Measurements from ENCODE around the gene RNF128.

Gene RNF128

GRCh38 chrX:106730401-106730800 is 3.9 kb downstream of the RNF128 start:
- H3K4me1 ChIP-seq (ENCODE audit: control insufficient read depth, low read length): no peaks in the 10 kb centered on the region
- no peaks in the 10 kb centered on the region for H3K27me3 ChIP-seq (ENCODE audit: control insufficient read depth, low read length)

GRCh38 chrX:106731590-106731989 is 5.1 kb downstream of the RNF128 start:
- Histone ChIP-seq H3K27ac (ENCODE audit: low read depth, low read length) (no peak overlapping the region), H3K9me3 (ENCODE audit: control insufficient read depth, insufficient read depth, low read length) (no peaks in the 10 kb centered on the region), H3K36me3 (ENCODE audit: control insufficient read depth, low read length) (no peaks in the 10 kb centered on the region), H3K9me2 (replicated peaks; ENCODE audit: control insufficient read depth, low read length) (no peaks in the 10 kb centered on the region), H3K4me1 (ENCODE audit: control insufficient read depth, low read length) (no peaks in the 10 kb centered on the region), H3K4me2 (ENCODE audit: low read length) (no peak overlapping the region), H4K20me1 (ENCODE audit: control insufficient read depth, insufficient read depth, low read depth, low read length) (no peaks in the 10 kb centered on the region), H3K79me2 (ENCODE audit: control insufficient read depth, low read length) (no peaks in the 10 kb centered on the region), H3K27me3 (ENCODE audit: control insufficient read depth, low read length) (no peaks in the 10 kb centered on the region), H3K4me3 (ENCODE audit: low read length) (no peak overlapping the region), H3F3A (ENCODE audit: control insufficient read depth, insufficient read depth) (no peaks in the 10 kb centered on the region)
- no peak for TF ChIP-seq EZH2phosphoT487 (IDR thresholded peaks at IDR 0.05; ENCODE audit: borderline replicate concordance, low read length)
- TF ChIP-seq, protein P1, sequence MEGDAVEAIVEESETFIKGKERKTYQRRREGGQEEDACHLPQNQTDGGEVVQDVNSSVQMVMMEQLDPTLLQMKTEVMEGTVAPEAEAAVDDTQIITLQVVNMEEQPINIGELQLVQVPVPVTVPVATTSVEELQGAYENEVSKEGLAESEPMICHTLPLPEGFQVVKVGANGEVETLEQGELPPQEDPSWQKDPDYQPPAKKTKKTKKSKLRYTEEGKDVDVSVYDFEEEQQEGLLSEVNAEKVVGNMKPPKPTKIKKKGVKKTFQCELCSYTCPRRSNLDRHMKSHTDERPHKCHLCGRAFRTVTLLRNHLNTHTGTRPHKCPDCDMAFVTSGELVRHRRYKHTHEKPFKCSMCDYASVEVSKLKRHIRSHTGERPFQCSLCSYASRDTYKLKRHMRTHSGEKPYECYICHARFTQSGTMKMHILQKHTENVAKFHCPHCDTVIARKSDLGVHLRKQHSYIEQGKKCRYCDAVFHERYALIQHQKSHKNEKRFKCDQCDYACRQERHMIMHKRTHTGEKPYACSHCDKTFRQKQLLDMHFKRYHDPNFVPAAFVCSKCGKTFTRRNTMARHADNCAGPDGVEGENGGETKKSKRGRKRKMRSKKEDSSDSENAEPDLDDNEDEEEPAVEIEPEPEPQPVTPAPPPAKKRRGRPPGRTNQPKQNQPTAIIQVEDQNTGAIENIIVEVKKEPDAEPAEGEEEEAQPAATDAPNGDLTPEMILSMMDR (IDR thresholded peaks at IDR 0.05; ENCODE audit: low read depth, low read length, poor library complexity, severe bottlenecking): no peak

More at GRCh38 chrX:106730401-106730800, 3.9 kb downstream of the RNF128 start:
- Histone ChIP-seq H3K9me3 (ENCODE audit: control insufficient read depth, insufficient read depth, low read length) (no peaks in the 10 kb centered on the region), H3F3A (ENCODE audit: control insufficient read depth, insufficient read depth) (no peaks in the 10 kb centered on the region), H4K20me1 (ENCODE audit: control insufficient read depth, insufficient read depth, low read depth, low read length) (no peaks in the 10 kb centered on the region), H3K9me2 (replicated peaks; ENCODE audit: control insufficient read depth, low read length) (no peaks in the 10 kb centered on the region), H3K36me3 (ENCODE audit: control insufficient read depth, low read length) (no peaks in the 10 kb centered on the region), H3K27ac (ENCODE audit: low read depth, low read length) (no peak overlapping the region), H3K4me3 (ENCODE audit: low read length) (no peak overlapping the region), H3K79me2 (ENCODE audit: control insufficient read depth, low read length) (no peaks in the 10 kb centered on the region), H3K4me2 (ENCODE audit: low read length) (no peak overlapping the region)
- TF ChIP-seq, protein P1 (IDR thresholded peaks at IDR 0.05; ENCODE audit: low read depth, low read length, poor library complexity, severe bottlenecking): no peak
- no peak for TF ChIP-seq EZH2phosphoT487 (IDR thresholded peaks at IDR 0.05; ENCODE audit: borderline replicate concordance, low read length)

DNA sequence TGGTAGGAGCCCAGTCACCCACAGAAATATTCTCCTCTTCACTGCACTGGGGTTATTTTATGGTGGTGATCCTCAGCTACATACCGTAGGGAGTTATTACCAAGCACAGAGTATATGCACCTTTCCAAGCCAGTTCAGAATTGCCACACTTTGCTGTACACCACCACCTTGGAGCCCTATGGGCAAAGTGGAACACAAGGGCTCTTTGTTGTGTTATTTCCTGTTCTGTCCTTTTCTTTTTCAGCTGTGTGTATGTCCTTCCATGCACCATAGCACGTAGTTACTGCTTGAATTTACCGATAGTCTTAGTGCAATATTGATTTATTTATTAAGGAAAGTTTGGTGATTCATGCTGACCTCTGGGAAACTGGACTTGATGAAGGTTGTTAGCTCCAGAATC is 8.3 kb downstream of the RNF128 start:
- no peaks in the 10 kb centered on the region for H3K79me2 ChIP-seq (ENCODE audit: control insufficient read depth, low read length)
- no peak overlapping the region for H3K4me3 ChIP-seq (ENCODE audit: low read length)
- H3K27ac ChIP-seq (ENCODE audit: low read depth, low read length): no peak overlapping the region
- H3F3A ChIP-seq (ENCODE audit: control insufficient read depth, insufficient read depth): no peaks in the 10 kb centered on the region
- no peaks in the 10 kb centered on the region for H3K9me3 ChIP-seq (ENCODE audit: control insufficient read depth, insufficient read depth, low read length)
- no peaks in the 10 kb centered on the region for H4K20me1 ChIP-seq (ENCODE audit: control insufficient read depth, insufficient read depth, low read depth, low read length)
- H3K36me3 ChIP-seq (ENCODE audit: control insufficient read depth, low read length): no peaks in the 10 kb centered on the region
- H3K9me2 ChIP-seq (replicated peaks; ENCODE audit: control insufficient read depth, low read length): no peaks in the 10 kb centered on the region
- no peak overlapping the region for H3K4me2 ChIP-seq (ENCODE audit: low read length)
- no peaks in the 10 kb centered on the region for H3K27me3 ChIP-seq (ENCODE audit: control insufficient read depth, low read length)
- TF ChIP-seq, protein P1 (IDR thresholded peaks at IDR 0.05; ENCODE audit: low read depth, low read length, poor library complexity, severe bottlenecking): no peak
- no peak for TF ChIP-seq EZH2phosphoT487 (IDR thresholded peaks at IDR 0.05; ENCODE audit: borderline replicate concordance, low read length)
- H3K4me1 ChIP-seq (ENCODE audit: control insufficient read depth, low read length): no peaks in the 10 kb centered on the region

Measured in DOHH2 (cell line).